Gastroesophageal sphincter (tissue), 3 donors: Measurements from ENCODE around the gene CPAMD8.

Experiments
- POLR2A ChIP-seq, 2 donors: fragments of 450-650 bp; IDR thresholded peaks; one replicate each; pipeline ENCODE4 v1.6.1; 2017; ENCODE audit warnings: antibody characterized with exemption in 2 of 2, mild to moderate bottlenecking in 2 of 2, moderate library complexity in 1 of 2
- TF ChIP-seq, protein P1 (sequence below), 4 experiments: fragments of 200-600 bp in 2 of 4; fragments of 450-650 bp in 2 of 4; sonication (generic) in 1 of 4; IDR thresholded peaks; one replicate each; pipeline ENCODE4 v1.5.1; 2017 to 2019; ENCODE audit warnings: antibody characterized with exemption in 4 of 4, mild to moderate bottlenecking in 2 of 4, moderate library complexity in 2 of 4

- TF ChIP-seq, protein P1, sequence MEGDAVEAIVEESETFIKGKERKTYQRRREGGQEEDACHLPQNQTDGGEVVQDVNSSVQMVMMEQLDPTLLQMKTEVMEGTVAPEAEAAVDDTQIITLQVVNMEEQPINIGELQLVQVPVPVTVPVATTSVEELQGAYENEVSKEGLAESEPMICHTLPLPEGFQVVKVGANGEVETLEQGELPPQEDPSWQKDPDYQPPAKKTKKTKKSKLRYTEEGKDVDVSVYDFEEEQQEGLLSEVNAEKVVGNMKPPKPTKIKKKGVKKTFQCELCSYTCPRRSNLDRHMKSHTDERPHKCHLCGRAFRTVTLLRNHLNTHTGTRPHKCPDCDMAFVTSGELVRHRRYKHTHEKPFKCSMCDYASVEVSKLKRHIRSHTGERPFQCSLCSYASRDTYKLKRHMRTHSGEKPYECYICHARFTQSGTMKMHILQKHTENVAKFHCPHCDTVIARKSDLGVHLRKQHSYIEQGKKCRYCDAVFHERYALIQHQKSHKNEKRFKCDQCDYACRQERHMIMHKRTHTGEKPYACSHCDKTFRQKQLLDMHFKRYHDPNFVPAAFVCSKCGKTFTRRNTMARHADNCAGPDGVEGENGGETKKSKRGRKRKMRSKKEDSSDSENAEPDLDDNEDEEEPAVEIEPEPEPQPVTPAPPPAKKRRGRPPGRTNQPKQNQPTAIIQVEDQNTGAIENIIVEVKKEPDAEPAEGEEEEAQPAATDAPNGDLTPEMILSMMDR (IDR thresholded peaks at IDR 0.05): no peak
- no peak for TF ChIP-seq POLR2A (IDR thresholded peaks at IDR 0.05)
Measured at GRCh38 chr19:17001603-17002183, 24.9 kb downstream of the CPAMD8 start.
